Activated CD4-positive, alpha-beta T cell treated with anti-CD3 and anti-CD28 coated beads, Interleukin-2, Interleukin-4, amounts not matched to agents 100 ng/mL and 50 ng/mL, durations not matched to agents 16 hours and 8 hours (primary cell): ENCODE data around the gene TP73.

Experiments
- DNase-seq: peaks from one replicate; pipeline ENCODE4 v3.0.0-alpha.2; 2020; ENCODE audit warnings: low spot score

Gene TP73

DNA sequence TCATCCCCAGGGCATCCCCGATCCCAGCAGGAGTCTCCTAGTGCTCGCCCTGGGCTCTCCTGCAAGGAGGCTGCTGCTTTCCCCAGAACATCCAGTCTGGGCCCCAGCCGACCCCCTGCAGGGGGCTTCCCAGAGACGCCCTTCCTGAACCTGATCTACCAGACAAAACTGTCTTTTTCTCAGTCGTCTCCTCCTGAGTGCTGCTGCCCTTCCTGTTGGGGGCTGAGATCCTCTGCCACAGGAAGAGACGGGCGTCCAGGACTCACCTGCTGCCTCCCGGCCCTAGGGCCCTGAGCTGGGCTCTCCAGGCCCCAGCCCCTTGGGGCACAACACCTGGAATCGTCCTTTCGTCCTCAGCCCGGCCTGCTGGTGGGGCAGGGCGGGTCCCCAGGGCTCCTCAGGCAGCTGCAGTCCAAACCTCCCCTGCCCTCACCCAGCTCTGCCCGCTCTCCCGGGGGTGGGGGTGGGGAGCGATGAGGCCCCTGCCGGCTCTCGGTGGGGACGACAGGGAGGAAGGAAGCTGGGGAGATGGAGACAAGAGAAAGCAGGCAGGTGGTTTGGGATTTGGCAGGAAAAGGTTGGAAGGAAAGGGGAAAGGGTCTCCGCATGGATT, 36.9 kb downstream of the TP73 start:
- DNase-seq: no peak

GRCh38 chr1:3690282-3691065, 38.2 kb downstream of the TP73 start:
- DNase-seq: no peak

DNA sequence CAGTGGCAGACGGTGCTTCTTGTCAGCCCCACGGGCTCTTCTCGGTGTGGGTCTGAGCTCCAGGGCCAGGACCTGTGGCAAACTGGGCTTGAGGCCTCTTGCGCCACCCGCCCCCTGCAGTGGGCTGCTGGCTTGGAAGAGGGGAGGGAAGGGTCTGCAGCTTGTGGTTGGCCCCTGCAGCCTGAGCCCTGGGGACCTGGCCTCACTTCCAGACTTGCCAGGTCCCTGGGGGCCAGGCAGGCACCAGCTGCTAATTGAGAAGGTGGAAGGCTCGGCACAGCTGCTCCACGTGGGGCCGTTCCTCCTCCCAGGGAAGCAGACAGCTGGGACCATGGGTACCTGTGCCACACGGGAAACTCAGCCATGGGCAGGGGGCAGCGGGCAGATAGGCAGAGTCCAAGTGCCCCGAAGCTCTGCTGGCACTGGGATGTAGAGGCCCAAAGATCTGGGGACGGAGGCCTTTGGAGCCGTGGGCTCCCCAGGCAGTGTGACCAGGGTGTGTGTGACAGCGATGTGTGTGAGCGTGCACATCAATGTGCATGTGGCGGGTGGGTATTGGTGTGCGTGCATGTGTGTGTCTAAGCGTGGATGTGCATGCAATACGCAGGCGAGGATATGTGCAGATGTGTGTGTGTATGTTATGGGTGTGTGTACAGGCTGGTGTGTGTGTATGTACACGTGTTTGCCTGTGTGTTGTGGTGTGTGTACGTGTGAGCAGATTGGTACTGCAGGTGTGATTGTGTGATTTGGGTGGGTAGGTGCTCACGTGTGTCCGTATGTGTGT, 39.3 kb downstream of the TP73 start:
- DNase-seq: no peak

- DNase-seq: no peak
Measured at GRCh38 chr1:3692598-3692997, 40.3 kb downstream of the TP73 start.

- no peak for DNase-seq
Measured at GRCh38 chr1:3693321-3693720, 41.0 kb downstream of the TP73 start.

- DNase-seq: no peak
Measured at GRCh38 chr1:3695326-3696217, 43.3 kb downstream of the TP73 start.

GRCh38 chr1:3696689-3697088, 44.4 kb downstream of the TP73 start:
- DNase-seq: no peak

GRCh38 chr1:3697104-3697503, 44.8 kb downstream of the TP73 start:
- DNase-seq: no peak

- DNase-seq: no peak
Measured at GRCh38 chr1:3697810-3698209, 45.5 kb downstream of the TP73 start.

- no peak for DNase-seq
Measured at GRCh38 chr1:3698660-3699408, 46.5 kb downstream of the TP73 start.

DNA sequence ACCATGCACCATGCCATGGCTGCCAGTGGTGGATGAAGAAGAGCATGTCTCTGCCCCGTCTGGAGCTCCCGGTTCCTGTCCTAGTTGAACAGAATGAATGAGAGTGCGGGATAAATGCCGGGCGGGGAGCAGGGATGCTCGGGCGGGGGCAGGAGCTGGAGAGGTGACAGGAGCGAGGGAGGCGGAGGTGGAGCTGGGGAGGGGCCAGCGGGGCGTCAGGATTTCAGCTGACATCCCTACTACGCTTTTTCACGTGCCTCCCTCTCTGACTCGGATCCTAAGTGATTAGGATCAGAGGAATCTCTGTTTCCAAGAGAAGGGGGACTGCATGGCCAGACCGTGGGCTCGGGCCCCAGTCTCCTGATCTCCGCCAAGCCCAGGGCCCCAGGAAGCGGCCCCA, 47.3 kb downstream of the TP73 start:
- DNase-seq: no peak

DNA sequence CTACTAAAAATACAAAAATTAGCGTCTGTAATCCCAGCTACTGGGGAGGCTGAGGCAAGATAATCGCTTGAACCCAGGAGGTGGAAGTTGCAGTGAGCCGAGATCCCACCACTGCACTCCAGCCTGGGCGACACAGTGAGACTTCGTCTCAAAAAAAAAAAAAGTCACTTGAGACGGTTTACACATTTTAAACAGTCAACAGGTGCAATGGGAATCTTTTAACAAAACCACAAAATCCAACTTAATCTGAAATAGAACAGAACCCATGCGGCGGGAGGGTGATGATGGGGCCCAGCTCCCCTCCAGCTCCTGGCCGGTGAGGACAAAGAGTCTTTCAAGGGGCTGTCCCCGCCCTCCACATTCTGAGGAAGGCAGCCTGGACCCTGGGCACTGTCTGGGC, 48.3 kb downstream of the TP73 start:
- no peak for DNase-seq

DNA sequence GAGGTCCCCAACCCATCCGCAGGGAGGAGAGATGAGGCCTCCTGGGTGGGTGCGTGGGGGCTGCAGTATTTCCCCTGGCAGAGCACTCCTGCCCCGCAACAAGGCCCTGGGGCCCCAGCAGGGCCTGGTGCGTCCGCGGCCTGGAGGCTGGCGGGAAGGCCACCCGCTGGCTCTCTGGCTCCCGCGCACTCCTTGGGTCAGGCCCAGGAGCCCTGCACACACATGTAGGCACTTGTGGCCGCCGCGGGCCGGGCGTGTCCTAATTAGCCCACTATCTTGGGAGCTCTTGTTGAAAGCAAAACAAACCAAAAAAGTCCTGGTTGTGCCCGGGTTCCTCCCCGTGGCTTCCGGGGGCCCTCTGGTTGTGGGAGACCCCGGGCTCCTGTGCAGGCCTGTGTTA, 50.2 kb downstream of the TP73 start:
- no peak for DNase-seq

- no peak for DNase-seq
Measured at GRCh38 chr1:3702990-3703728, 50.8 kb downstream of the TP73 start.

GRCh38 chr1:3703786-3704371, 51.6 kb downstream of the TP73 start:
- no peak for DNase-seq

- DNase-seq: no peak
Measured at GRCh38 chr1:3705341-3705950, 53.1 kb downstream of the TP73 start.

DNA sequence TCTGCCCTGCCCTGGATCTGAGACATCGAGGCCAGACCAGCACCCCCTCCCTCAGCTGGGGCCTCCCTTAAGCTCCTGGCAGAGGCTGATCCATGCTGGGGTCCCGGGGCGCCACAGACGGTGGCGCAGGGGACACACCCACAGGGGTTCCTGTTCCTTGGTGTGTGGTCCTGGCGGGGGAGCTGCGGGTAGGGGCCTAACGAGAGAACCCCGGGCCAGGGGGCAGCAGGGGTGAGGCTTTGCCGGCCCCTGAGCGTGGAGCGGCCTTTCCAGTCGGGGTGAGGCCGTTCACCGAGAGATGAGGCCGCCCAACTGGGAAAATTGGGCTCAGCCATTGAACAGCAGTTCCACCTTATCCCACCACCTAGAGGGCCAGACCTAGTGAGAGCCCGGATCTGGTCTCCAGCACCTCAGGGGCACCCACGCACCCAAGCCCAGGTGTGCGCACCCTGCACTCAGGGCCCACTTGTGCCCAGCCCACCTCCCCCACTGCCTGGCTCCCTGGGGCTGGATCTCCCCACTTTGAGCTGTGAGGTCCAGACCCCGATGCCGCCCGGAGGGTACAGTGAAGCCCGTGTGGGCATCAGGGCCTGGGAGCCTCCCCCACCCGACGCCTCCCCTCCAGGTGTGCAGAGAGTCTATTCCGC, 54.5 kb downstream of the TP73 start:
- no peak for DNase-seq

GRCh38 chr1:3707298-3707938, 55.1 kb downstream of the TP73 start:
- DNase-seq: no peak

GRCh38 chr1:3707939-3708328, 55.6 kb downstream of the TP73 start:
- DNase-seq: no peak
